Mucosa of rectum (tissue), 2 donors: ENCODE data around the gene CHMP6.

Experiments used
- H3K27ac ChIP-seq, 2 donors: one replicate each; pipeline ENCODE4 v1.7.0; 2013; ENCODE audit warnings: inconsistent platforms in 2 of 2, low read depth in 2 of 2, low read length in 2 of 2
- H3K27me3 ChIP-seq, 2 donors: one replicate each; pipeline ENCODE4 v1.7.0; 2013; ENCODE audit warnings: low read length in 2 of 2; ENCODE audit not compliant: control insufficient read depth in 2 of 2, insufficient read depth in 2 of 2
- H3K36me3 ChIP-seq, 2 donors: one replicate each; pipeline ENCODE4 v1.7.0; 2013; ENCODE audit warnings: low read length in 2 of 2; ENCODE audit not compliant: control insufficient read depth in 2 of 2, insufficient read depth in 2 of 2
- H3K4me1 ChIP-seq, 2 donors: one replicate each; pipeline ENCODE4 v1.7.0; 2013; ENCODE audit warnings: low read length in 2 of 2, mild to moderate bottlenecking in 1 of 2; ENCODE audit not compliant: control insufficient read depth in 2 of 2, insufficient read depth in 2 of 2
- H3K4me3 ChIP-seq, 2 donors: one replicate each; pipeline ENCODE4 v1.7.0; 2013; ENCODE audit warnings: low read length in 2 of 2
- H3K9ac ChIP-seq, 2 donors: one replicate each; pipeline ENCODE4 v1.7.0; 2013; ENCODE audit warnings: low read length in 2 of 2, low read depth in 1 of 2, mild to moderate bottlenecking in 1 of 2
- H3K9me3 ChIP-seq, 2 donors: one replicate each; pipeline ENCODE4 v1.7.0; 2013; ENCODE audit warnings: low read length in 2 of 2; ENCODE audit not compliant: control insufficient read depth in 2 of 2
- donor health status: healthy.
- donor health status: Normal muscosa, but diverticular disease.

CHMP6 gene

DNA sequence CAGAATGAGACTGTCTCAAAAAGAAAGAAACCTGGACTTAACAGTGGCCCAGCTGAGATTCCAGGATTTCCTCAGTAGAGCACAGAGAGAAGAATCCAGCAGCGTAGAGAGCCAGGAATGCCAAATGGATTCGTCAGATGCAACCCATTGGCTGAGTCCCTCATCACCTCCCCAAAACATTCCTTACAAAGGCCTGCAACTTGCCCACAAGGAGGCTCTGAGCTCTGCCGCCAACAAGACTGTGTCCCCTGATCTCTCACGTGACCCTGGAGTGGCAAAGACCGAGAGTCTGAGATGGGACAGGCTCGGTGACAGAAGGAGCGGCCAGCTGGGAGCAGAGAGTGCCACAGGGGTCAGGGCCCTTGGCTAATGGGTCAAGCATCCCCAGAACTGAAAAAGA, 6.9 kb upstream of the CHMP6 start:
- Histone ChIP-seq H3K9ac (no peak overlapping the region), H3K27ac (no peak overlapping the region), H3K36me3 (no peaks in the 10 kb centered on the region), H3K27me3 (peaks cover 2 to 7% of the 10 kb centered on the region in 2 donors), H3K9me3 (no peaks in the 10 kb centered on the region), H3K4me3 (no peak overlapping the region), H3K4me1 (peaks cover 9 to 10% of the 10 kb centered on the region in 2 donors)

DNA sequence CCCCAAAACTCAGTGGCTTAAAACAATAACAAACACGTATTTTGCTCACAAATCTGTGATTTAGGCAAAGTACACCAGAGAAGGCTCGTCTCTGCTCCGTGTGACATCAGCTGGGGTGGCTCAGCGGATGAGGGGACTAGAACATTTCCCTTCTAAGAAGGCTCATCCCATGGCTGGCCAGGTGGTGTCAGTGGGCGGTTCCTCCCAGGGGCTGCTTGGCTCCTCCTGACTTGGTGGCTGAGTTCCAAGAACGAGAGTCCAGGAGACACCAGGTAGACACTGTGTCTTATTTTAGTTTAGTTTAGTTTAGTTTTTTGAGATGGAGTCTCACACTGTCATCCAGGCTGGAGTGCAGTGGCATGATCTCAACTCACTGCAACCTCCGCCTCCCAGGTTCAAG, 5.6 kb upstream of the CHMP6 start:
- no peaks in the 10 kb centered on the region for H3K9me3 ChIP-seq
- no peaks in the 10 kb centered on the region for H3K36me3 ChIP-seq
- H3K4me3 ChIP-seq, result no peak overlapping the region
- H3K27ac ChIP-seq, result no peak overlapping the region
- H3K4me1 ChIP-seq, result peaks cover 9 to 10% of the 10 kb centered on the region in 2 donors
- peaks cover 2 to 7% of the 10 kb centered on the region in 2 donors for H3K27me3 ChIP-seq
- no peak overlapping the region for H3K9ac ChIP-seq

DNA sequence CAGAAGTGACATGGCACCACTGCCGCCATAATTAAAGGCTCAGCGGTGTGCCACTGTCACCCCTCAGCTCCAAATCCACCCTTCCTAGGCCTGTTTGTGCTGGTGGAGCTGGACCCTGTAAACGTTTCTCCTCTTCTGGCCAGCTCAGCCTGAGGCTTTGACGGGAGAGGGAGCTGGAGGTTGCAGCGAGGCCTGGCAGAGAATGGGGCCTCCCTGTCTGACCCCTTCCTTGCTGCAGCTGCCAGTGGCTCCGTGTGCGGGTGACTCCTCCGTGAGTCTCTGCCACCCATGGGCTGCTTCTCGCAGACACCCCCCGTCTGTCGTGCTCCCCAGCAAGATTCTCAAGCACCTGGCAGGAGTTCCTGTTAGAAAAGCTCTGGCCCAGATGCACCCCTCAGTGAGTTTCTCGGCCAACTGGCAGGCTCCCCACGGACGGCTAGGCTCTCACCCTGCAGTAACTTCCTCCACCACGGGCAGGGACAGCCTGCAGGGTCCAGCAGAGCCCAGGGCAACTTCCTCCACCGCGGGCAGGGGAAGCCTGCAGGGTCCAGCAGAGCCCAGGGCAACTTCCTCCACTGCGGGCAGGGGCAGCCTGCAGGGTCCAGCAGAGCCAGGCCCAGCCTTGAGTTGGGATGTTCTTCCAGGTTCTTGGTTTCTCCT, 4.7 kb upstream of the CHMP6 start:
- Histone ChIP-seq H3K27ac (no peak overlapping the region), H3K36me3 (no peaks in the 10 kb centered on the region), H3K4me3 (no peak overlapping the region), H3K27me3 (peaks cover 2% of the 10 kb centered on the region in 2 donors), H3K4me1 (peaks cover 9 to 13% of the 10 kb centered on the region in 2 donors), H3K9ac (no peak overlapping the region), H3K9me3 (no peaks in the 10 kb centered on the region)

DNA sequence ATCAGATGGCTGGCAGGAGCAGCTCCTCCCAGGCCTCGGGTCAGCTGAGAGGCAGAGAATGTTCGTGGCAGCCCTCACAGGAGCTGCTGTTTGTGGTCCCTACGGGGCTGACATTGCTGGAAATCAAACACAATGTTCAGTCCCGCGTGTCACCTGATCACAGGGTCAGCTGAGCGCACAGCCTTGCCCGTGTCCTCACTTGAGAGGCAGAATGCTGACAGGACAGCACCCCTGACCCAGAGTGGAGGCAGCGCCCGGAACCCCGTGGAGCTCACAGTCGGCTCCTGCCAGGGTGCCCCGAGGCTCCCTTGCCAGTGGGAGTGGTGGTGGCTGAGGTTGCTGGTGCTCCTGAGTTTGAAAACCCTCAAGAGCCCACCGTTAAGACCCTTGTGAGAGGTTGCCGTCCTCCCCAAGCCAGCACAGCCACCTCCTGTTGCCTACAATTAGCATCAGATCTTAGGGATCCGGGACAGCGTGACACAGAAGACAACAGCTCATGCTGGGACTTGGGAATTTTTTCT, 3.6 kb upstream of the CHMP6 start:
- H3K4me1 ChIP-seq, result peaks cover 13 to 19% of the 10 kb centered on the region in 2 donors

DNA sequence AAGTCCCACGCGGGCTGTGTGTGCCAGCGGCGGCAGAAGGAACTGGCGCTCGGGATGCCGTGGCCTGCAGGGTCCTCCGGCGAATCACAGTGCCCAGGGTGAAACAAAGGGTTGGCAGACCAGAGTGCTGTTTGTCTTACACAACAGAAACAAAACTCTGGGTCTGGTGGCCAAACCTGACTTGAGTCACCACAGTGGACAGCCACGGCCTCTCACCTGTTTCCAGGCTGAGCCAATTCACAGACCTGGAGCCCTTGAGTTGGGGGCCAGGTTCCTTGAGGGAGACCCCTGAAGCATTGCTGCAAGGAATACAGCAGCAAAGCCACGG, 2.1 kb upstream of the CHMP6 start:
- Histone ChIP-seq H3K36me3 (no peaks in the 10 kb centered on the region), H3K27ac (no peak overlapping the region), H3K4me1 (peaks cover 18 to 26% of the 10 kb centered on the region in 2 donors), H3K4me3 (peak overlapping the region in 1 of 2 donors; percentile 44), H3K27me3 (no peaks in the 10 kb centered on the region), H3K9me3 (no peaks in the 10 kb centered on the region), H3K9ac (peak overlapping the region in 1 of 2 donors; percentile 44)

More for the DNA sequence above, 3.6 kb upstream of the CHMP6 start:
- Histone ChIP-seq H3K36me3 (no peaks in the 10 kb centered on the region), H3K4me3 (no peak overlapping the region), H3K9me3 (no peaks in the 10 kb centered on the region), H3K9ac (no peak overlapping the region), H3K27ac (no peak overlapping the region), H3K27me3 (peaks cover 0 to under 1% of the 10 kb centered on the region in 2 donors)

DNA sequence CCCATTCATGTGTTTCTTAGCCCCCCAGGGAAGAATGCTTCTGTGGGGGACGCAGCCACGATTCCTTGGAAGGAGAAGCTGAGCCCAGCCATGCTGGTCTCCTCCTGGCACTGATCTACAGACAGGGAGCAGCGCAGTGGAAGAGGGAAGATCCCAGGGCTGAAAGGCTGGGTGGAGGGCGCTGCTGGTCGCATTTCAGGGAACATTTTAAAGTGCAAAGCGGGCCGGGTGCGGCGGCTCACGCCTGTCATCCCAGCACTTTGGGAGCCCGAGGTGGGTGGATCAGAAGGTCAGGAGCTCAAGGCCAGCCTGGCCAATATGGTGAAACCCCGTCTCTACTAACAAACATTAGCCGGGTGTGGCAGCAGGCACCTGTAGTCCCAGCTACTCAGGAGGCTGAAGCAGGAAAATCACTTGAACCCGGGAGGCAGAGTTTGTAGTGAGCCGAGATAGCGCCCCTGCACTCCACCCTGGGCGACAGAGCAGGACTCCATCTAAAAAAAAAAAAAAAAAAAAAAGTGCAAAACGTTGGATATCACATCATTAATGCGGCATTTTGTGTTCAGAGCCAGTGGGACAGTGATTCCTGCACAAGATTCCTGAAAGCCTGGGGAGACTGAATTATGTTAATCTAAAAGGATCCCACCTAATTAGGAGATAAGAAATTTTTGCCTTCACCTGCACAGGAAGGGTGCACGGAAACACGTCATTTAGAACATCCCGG, 558 bp upstream of the CHMP6 start:
- peaks cover 18 to 24% of the 10 kb centered on the region in 2 donors for H3K4me1 ChIP-seq
- H3K36me3 ChIP-seq, result peaks cover 8 to 11% of the 10 kb centered on the region in 2 donors
- no peaks in the 10 kb centered on the region for H3K27me3 ChIP-seq
- H3K9me3 ChIP-seq, result no peaks in the 10 kb centered on the region
- H3K9ac ChIP-seq, result peak overlapping the region; percentile 18 to 83
- H3K27ac ChIP-seq, result peak overlapping the region in 1 of 2 donors; percentile 43
- peak overlapping the region; percentile 75 to 79 for H3K4me3 ChIP-seq

DNA sequence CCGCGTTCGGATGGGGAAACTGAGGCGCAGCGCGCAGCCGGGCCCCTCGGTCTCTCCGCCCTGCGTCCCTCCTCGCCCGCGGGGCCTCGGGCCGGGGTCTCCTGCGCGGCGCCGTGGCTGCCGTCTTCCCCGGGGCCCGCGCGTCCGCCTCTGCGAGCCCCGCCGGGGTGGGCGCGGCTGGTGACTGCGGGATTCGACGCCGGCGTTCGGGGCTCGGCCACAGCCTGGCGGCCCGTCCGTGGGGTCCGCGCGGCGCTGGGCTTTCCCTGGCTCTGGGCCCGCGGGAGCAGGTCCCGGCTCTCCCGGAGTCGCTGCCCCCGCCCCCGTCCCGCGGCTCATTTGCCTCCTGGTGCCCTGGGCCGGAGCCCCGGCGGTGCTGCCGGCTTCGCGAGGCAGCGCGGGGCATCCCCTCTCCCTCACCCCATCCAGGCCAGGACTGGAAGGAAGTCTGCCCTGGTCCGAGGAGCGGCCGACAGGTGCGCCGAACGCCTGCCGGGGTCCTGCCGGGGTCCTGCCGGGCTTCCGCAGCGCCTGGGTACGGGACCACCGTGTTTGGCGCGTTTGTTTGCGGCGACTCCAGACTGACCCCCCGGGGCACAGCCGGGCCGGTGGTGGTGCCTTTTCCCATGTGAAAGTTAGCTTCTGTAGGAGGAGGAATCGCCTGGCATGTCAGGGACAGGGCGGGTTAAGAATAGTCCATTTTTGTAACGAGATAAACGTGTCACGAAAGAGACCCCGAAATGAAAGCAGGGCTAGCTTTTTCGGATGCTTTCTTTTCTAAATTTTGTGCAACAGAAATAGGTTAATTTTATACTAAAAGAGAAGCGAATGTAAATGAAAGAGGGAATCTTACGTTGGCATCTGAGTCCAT, 671 bp downstream of the CHMP6 start:
- Histone ChIP-seq H3K27ac (peak overlapping the region in 1 of 2 donors; percentile 43), H3K9ac (peak overlapping the region; percentile 75 to 83), H3K4me3 (peak overlapping the region; percentile 75 to 79), H3K27me3 (no peaks in the 10 kb centered on the region), H3K9me3 (no peaks in the 10 kb centered on the region), H3K4me1 (peaks cover 18 to 24% of the 10 kb centered on the region in 2 donors), H3K36me3 (peaks cover 19 to 22% of the 10 kb centered on the region in 2 donors)

DNA sequence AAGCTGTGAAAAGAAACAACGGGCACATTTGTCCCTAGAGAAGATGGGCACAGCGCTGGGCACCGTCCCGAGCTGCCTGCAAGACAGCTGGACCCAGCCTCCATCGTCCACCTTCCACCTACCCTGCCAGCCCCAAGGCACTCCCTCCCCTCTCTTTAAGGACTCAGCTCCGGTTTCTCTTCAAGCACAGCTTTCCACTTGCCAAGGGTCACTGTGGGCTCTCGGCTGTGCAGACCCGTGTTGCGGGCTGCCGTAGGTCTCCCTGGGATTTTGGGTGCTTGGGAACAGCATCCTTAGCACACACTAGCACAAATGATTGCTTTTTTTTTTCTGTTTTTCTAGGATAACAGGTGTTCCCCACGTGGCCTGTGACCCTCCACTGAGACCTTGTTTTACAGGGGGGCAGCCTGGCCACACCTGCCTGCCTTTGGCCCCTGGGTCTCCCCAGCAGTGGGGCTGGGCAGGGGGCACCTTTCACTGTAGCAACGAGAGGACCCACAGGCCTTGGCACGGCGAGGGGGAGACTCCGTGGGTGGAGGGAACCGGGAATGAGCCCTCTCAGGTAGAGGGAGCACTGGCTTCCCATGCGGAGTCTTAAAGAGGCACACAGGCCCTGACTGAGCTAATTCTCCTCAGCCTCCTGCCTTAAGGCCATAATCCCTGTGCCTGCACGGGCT, 1.4 kb downstream of the CHMP6 start:
- Histone ChIP-seq H3K27ac (no peak overlapping the region), H3K9me3 (no peaks in the 10 kb centered on the region), H3K4me3 (peak overlapping the region; percentile 75 to 79), H3K36me3 (peaks cover 27 to 28% of the 10 kb centered on the region in 2 donors), H3K4me1 (peaks cover 18 to 24% of the 10 kb centered on the region in 2 donors), H3K27me3 (no peaks in the 10 kb centered on the region), H3K9ac (peak overlapping the region; percentile 49 to 83)

DNA sequence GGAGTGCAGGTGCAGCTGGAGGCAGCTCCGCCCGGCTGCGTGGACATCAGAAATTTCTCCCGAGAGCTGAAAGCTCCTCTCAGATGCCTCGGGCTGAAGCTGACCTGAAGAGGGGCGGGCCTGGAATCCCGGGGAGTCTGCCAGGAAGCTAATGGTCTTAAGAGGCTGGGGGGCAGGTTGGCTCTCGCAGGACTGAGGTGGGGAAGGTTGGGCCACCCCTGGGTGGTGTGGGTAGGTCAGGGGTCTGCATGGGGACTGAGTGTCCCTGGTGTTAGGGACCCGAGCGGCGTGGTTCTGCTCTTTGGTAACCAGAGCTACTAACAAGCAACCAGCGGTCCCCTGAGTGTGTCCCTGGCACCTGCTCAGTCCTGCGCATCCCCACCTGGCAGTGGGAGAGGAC, 3.5 kb downstream of the CHMP6 start:
- peaks cover 14 to 22% of the 10 kb centered on the region in 2 donors for H3K4me1 ChIP-seq
- no peak overlapping the region for H3K9ac ChIP-seq
- no peaks in the 10 kb centered on the region for H3K27me3 ChIP-seq
- H3K27ac ChIP-seq, result no peak overlapping the region
- no peaks in the 10 kb centered on the region for H3K9me3 ChIP-seq
- peaks cover 42 to 46% of the 10 kb centered on the region in 2 donors for H3K36me3 ChIP-seq
- H3K4me3 ChIP-seq, result no peak overlapping the region
